Thyroid gland (tissue), 4 donors: ENCODE results near the gene SYCE3.

ENCODE experiments used
- POLR2A ChIP-seq, 2 donors: fragments of 450-650 bp; IDR thresholded peaks; one replicate each; pipeline ENCODE4 v1.6.1; 2017; ENCODE audit warnings: antibody characterized with exemption in 2 of 2, mild to moderate bottlenecking in 2 of 2, moderate library complexity in 1 of 2
- TF ChIP-seq, protein P1 (sequence below), 6 experiments: fragments of 200-600 bp in 3 of 6; fragments of 450-650 bp in 3 of 6; sonication (generic) in 3 of 6; IDR thresholded peaks; one replicate each; pipeline ENCODE4 v1.5.1; 2016 to 2019; ENCODE audit warnings: antibody characterized with exemption in 6 of 6, mild to moderate bottlenecking in 2 of 6, inconsistent platforms in 1 of 6, moderate library complexity in 1 of 6

DNA sequence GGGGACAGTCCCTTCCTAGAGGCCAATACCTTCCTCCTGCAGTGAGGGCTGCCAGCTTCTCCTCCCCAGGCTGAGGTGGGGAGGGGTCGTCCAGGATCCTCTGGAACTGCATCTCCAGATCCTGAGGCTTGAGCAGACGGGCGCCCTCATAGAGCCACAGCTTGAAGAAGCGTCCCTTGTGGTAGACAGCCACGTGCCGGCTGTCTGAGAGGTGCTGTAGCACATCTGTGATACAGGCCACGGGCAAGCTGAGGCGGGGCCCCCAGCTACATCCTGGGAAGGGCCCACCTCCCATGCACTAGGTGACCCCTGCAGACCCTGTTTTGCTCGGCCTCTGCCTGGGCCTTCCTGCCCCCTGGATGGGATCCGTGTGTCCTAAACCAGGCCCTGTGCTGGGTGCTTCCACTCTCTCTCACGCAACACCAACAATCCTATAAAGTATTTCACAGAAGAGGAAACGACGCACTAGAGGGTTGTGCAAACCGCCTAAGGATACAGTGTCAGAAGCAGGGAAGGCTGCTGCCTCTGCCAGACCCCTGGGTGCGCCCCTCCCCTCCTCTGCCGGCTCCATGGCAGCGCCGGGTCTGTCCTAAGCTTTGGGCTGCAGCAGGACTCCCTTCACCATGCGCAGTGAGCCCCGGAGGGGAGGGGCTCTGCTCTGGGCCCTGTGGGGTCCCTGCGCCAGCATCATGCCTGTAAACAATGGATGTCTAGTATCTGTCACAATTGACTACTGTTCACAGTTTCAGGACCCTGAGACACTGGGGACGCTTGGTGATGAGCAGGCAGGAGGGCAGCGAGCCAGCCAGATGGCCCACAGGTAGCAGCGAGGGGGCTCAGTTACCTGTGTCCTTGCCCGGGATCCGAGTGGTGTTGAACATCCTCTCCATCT lies 11.0 kb upstream of the SYCE3 start:
- TF ChIP-seq, protein P1, sequence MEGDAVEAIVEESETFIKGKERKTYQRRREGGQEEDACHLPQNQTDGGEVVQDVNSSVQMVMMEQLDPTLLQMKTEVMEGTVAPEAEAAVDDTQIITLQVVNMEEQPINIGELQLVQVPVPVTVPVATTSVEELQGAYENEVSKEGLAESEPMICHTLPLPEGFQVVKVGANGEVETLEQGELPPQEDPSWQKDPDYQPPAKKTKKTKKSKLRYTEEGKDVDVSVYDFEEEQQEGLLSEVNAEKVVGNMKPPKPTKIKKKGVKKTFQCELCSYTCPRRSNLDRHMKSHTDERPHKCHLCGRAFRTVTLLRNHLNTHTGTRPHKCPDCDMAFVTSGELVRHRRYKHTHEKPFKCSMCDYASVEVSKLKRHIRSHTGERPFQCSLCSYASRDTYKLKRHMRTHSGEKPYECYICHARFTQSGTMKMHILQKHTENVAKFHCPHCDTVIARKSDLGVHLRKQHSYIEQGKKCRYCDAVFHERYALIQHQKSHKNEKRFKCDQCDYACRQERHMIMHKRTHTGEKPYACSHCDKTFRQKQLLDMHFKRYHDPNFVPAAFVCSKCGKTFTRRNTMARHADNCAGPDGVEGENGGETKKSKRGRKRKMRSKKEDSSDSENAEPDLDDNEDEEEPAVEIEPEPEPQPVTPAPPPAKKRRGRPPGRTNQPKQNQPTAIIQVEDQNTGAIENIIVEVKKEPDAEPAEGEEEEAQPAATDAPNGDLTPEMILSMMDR (IDR thresholded peaks at IDR 0.05) = no peak
- no peak for TF ChIP-seq POLR2A (IDR thresholded peaks at IDR 0.05)
